Measurements from ENCODE around the gene GOLGA6C. TPM values are rescaled to one million over a fixed set of nuclear protein-coding genes. Genes with fewer than 3 reads are reported as not detected.

Gene GOLGA6C
- total and polyA plus RNA-seq, 10 of the 15 experiments (the other 5 are each of a cell fraction or from before 2014, with no cell fraction given) = not detected

Small RNA genes within 50 kb of the gene (small RNA-seq; reads per million reads assigned to genes)
- not detected for gene AC068338.1
- not detected for gene RN7SL327P
- not detected for gene RN7SL489P

Other genes starting within 250 kb of the GOLGA6C start
- gene PPCDC, start 234.7 kb upstream of the GOLGA6C start, total RNA-seq (2014; rRNA removed) = 42.7 and 45.0 TPM in 2 replicates
- gene PPCDC, start 234.7 kb upstream of the GOLGA6C start, total RNA-seq (2014; rRNA removed; fragmentation: Illumina TruSeq; extraction: Trizol) = 29.4 and 32.5 TPM in 2 replicates
- gene PPCDC, start 234.7 kb upstream of the GOLGA6C start, total RNA-seq (2021) = 40.2 and 43.3 TPM in 2 replicates
- gene PPCDC, start 234.7 kb upstream of the GOLGA6C start, polyA plus RNA-seq (2011; rRNA removed) = 27.9 and 44.7 TPM in 2 replicates
- gene PPCDC, start 234.7 kb upstream of the GOLGA6C start, polyA plus RNA-seq (2014; fragmentation: Illumina TruSeq; extraction: Trizol) = 32.9 and 35.7 TPM in 2 replicates
- 100 to 1,000 TPM in 1 of 2 experiments, 10 to 100 TPM in 1; 92.0 to 135 TPM for gene PPCDC, start 234.7 kb upstream of the GOLGA6C start, polyA plus RNA-seq (2014; fragmentation: Nextera tagmentation; extraction: Ambion mirVana)
- gene PPCDC, start 234.7 kb upstream of the GOLGA6C start, polyA plus RNA-seq (2014; rRNA removed) = 68.2 and 69.9 TPM in 2 replicates
- gene PPCDC, start 234.7 kb upstream of the GOLGA6C start, polyA plus RNA-seq (2016; fragmentation: Nextera tagmentation; extraction: Ambion mirVana) = 10 to 100 TPM; 65.4 to 67.9 TPM
- 38.5 and 48.8 TPM in 2 replicates for gene C15orf39, start 56.5 kb upstream of the GOLGA6C start, total RNA-seq (2014; rRNA removed)
- 15.2 and 18.1 TPM in 2 replicates for gene C15orf39, start 56.5 kb upstream of the GOLGA6C start, total RNA-seq (2014; rRNA removed; fragmentation: Illumina TruSeq; extraction: Trizol)
- 128 and 139 TPM in 2 replicates for gene C15orf39, start 56.5 kb upstream of the GOLGA6C start, total RNA-seq (2021)
- gene C15orf39, start 56.5 kb upstream of the GOLGA6C start, polyA plus RNA-seq (2011; rRNA removed) = 3.2 and 10.2 TPM in 2 replicates
- gene C15orf39, start 56.5 kb upstream of the GOLGA6C start, polyA plus RNA-seq (2014; fragmentation: Illumina TruSeq; extraction: Trizol) = 10.5 and 31.2 TPM in 2 replicates
- 1 to 10 TPM; 2.3 to 4.9 TPM for gene C15orf39, start 56.5 kb upstream of the GOLGA6C start, polyA plus RNA-seq (2014; fragmentation: Nextera tagmentation; extraction: Ambion mirVana)
- 40.6 and 54.3 TPM in 2 replicates for gene C15orf39, start 56.5 kb upstream of the GOLGA6C start, polyA plus RNA-seq (2014; rRNA removed)
- 10 to 100 TPM; 34.7 to 39.0 TPM for gene C15orf39, start 56.5 kb upstream of the GOLGA6C start, polyA plus RNA-seq (2016; fragmentation: Nextera tagmentation; extraction: Ambion mirVana)
- not detected in 2 replicates for gene GOLGA6D, start 24.5 kb downstream of the GOLGA6C start, total RNA-seq (2014; rRNA removed)
- not detected in 2 replicates for gene GOLGA6D, start 24.5 kb downstream of the GOLGA6C start, total RNA-seq (2014; rRNA removed; fragmentation: Illumina TruSeq; extraction: Trizol)
- gene GOLGA6D, start 24.5 kb downstream of the GOLGA6C start, total RNA-seq (2021) = not detected in 2 replicates
- not detected in 2 replicates for gene GOLGA6D, start 24.5 kb downstream of the GOLGA6C start, polyA plus RNA-seq (2011; rRNA removed)
- not detected in 2 replicates for gene GOLGA6D, start 24.5 kb downstream of the GOLGA6C start, polyA plus RNA-seq (2014; fragmentation: Illumina TruSeq; extraction: Trizol)
- gene GOLGA6D, start 24.5 kb downstream of the GOLGA6C start, polyA plus RNA-seq (2014; fragmentation: Nextera tagmentation; extraction: Ambion mirVana) = not detected
- gene GOLGA6D, start 24.5 kb downstream of the GOLGA6C start, polyA plus RNA-seq (2014; rRNA removed) = not detected in 2 replicates
- not detected for gene GOLGA6D, start 24.5 kb downstream of the GOLGA6C start, polyA plus RNA-seq (2016; fragmentation: Nextera tagmentation; extraction: Ambion mirVana)
- gene COMMD4, start 77.7 kb downstream of the GOLGA6C start, total RNA-seq (2014; rRNA removed) = 110 and 113 TPM in 2 replicates
- gene COMMD4, start 77.7 kb downstream of the GOLGA6C start, total RNA-seq (2014; rRNA removed; fragmentation: Illumina TruSeq; extraction: Trizol) = 46.1 and 48.4 TPM in 2 replicates
- gene COMMD4, start 77.7 kb downstream of the GOLGA6C start, total RNA-seq (2021) = 86.3 and 98.9 TPM in 2 replicates
- gene COMMD4, start 77.7 kb downstream of the GOLGA6C start, polyA plus RNA-seq (2011; rRNA removed) = 32.0 and 53.2 TPM in 2 replicates
- 18.5 and 34.3 TPM in 2 replicates for gene COMMD4, start 77.7 kb downstream of the GOLGA6C start, polyA plus RNA-seq (2014; fragmentation: Illumina TruSeq; extraction: Trizol)
- 10 to 100 TPM; 14.5 to 38.4 TPM for gene COMMD4, start 77.7 kb downstream of the GOLGA6C start, polyA plus RNA-seq (2014; fragmentation: Nextera tagmentation; extraction: Ambion mirVana)
- 97.4 and 111 TPM in 2 replicates for gene COMMD4, start 77.7 kb downstream of the GOLGA6C start, polyA plus RNA-seq (2014; rRNA removed)
- gene COMMD4, start 77.7 kb downstream of the GOLGA6C start, polyA plus RNA-seq (2016; fragmentation: Nextera tagmentation; extraction: Ambion mirVana) = 100 to 1,000 TPM; 115 to 118 TPM
- gene NEIL1, start 88.7 kb downstream of the GOLGA6C start, total RNA-seq (2014; rRNA removed) = 0.71 and 0.73 TPM in 2 replicates
- gene NEIL1, start 88.7 kb downstream of the GOLGA6C start, total RNA-seq (2014; rRNA removed; fragmentation: Illumina TruSeq; extraction: Trizol) = 0.58 and 0.92 TPM in 2 replicates
- gene NEIL1, start 88.7 kb downstream of the GOLGA6C start, total RNA-seq (2021) = 0.96 and 1.5 TPM in 2 replicates
- gene NEIL1, start 88.7 kb downstream of the GOLGA6C start, polyA plus RNA-seq (2011; rRNA removed) = 0.04 and 0.23 TPM in 2 replicates
- gene NEIL1, start 88.7 kb downstream of the GOLGA6C start, polyA plus RNA-seq (2014; fragmentation: Illumina TruSeq; extraction: Trizol) = 0.37 and 1.3 TPM in 2 replicates
- gene NEIL1, start 88.7 kb downstream of the GOLGA6C start, polyA plus RNA-seq (2014; fragmentation: Nextera tagmentation; extraction: Ambion mirVana) = under 1 TPM; 0.10 to 0.37 TPM
- gene NEIL1, start 88.7 kb downstream of the GOLGA6C start, polyA plus RNA-seq (2014; rRNA removed) = 1.8 and 2.5 TPM in 2 replicates
- 1 to 10 TPM; 1.2 to 2.3 TPM for gene NEIL1, start 88.7 kb downstream of the GOLGA6C start, polyA plus RNA-seq (2016; fragmentation: Nextera tagmentation; extraction: Ambion mirVana)
- 54.8 and 65.0 TPM in 2 replicates for gene MAN2C1, start 110.3 kb downstream of the GOLGA6C start, total RNA-seq (2014; rRNA removed)
- gene MAN2C1, start 110.3 kb downstream of the GOLGA6C start, total RNA-seq (2014; rRNA removed; fragmentation: Illumina TruSeq; extraction: Trizol) = 26.9 and 29.2 TPM in 2 replicates
- 102 and 111 TPM in 2 replicates for gene MAN2C1, start 110.3 kb downstream of the GOLGA6C start, total RNA-seq (2021)
- 20.9 and 32.5 TPM in 2 replicates for gene MAN2C1, start 110.3 kb downstream of the GOLGA6C start, polyA plus RNA-seq (2011; rRNA removed)
- 17.6 and 32.0 TPM in 2 replicates for gene MAN2C1, start 110.3 kb downstream of the GOLGA6C start, polyA plus RNA-seq (2014; fragmentation: Illumina TruSeq; extraction: Trizol)
- gene MAN2C1, start 110.3 kb downstream of the GOLGA6C start, polyA plus RNA-seq (2014; fragmentation: Nextera tagmentation; extraction: Ambion mirVana) = 1 to 10 TPM; 1.4 to 4.6 TPM
- gene MAN2C1, start 110.3 kb downstream of the GOLGA6C start, polyA plus RNA-seq (2014; rRNA removed) = 107 and 110 TPM in 2 replicates
- 10 to 100 TPM; 51.9 to 66.2 TPM for gene MAN2C1, start 110.3 kb downstream of the GOLGA6C start, polyA plus RNA-seq (2016; fragmentation: Nextera tagmentation; extraction: Ambion mirVana)
- 25.3 and 30.4 TPM in 2 replicates for gene SIN3A, start 193.4 kb downstream of the GOLGA6C start, total RNA-seq (2014; rRNA removed)
- 24.4 and 26.4 TPM in 2 replicates for gene SIN3A, start 193.4 kb downstream of the GOLGA6C start, total RNA-seq (2014; rRNA removed; fragmentation: Illumina TruSeq; extraction: Trizol)
- 62.2 and 63.6 TPM in 2 replicates for gene SIN3A, start 193.4 kb downstream of the GOLGA6C start, total RNA-seq (2021)
- gene SIN3A, start 193.4 kb downstream of the GOLGA6C start, polyA plus RNA-seq (2011; rRNA removed) = 19.6 and 30.5 TPM in 2 replicates
- gene SIN3A, start 193.4 kb downstream of the GOLGA6C start, polyA plus RNA-seq (2014; fragmentation: Illumina TruSeq; extraction: Trizol) = 28.6 and 32.6 TPM in 2 replicates
- gene SIN3A, start 193.4 kb downstream of the GOLGA6C start, polyA plus RNA-seq (2014; fragmentation: Nextera tagmentation; extraction: Ambion mirVana) = 1 to 10 TPM; 6.4 to 7.1 TPM
- 27.6 and 28.4 TPM in 2 replicates for gene SIN3A, start 193.4 kb downstream of the GOLGA6C start, polyA plus RNA-seq (2014; rRNA removed)
- gene SIN3A, start 193.4 kb downstream of the GOLGA6C start, polyA plus RNA-seq (2016; fragmentation: Nextera tagmentation; extraction: Ambion mirVana) = 10 to 100 TPM; 26.4 to 30.0 TPM